ENCODE measurements around the gene PLCB4.
"Not testable (repeated sequence)": the region's sequence is repeated elsewhere in the genome, so short reads cannot be mapped to it uniquely, and the experiment has no call there.

PLCB4 gene

DNA sequence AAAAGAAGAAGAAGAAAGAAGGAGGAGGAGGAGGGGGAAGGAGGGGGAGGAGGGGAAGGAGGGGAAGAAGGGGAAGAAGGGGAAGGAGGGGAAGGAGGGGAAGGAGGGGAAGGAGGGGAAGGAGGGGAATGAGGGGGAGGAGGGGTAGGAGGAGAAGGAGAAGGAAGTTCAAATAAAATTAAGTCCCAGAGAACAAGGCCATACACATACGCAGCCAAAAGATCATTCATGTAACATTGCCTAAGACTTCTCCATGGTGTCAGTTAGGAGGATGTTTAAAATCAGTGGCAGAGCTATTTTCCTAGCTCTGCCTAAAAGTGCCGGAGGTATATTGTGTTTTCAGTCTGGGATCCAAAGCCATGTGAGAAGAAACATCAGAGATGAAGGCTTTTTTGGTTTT is 75.8 kb downstream of the PLCB4 start:
- no peak for DNase-seq

DNA sequence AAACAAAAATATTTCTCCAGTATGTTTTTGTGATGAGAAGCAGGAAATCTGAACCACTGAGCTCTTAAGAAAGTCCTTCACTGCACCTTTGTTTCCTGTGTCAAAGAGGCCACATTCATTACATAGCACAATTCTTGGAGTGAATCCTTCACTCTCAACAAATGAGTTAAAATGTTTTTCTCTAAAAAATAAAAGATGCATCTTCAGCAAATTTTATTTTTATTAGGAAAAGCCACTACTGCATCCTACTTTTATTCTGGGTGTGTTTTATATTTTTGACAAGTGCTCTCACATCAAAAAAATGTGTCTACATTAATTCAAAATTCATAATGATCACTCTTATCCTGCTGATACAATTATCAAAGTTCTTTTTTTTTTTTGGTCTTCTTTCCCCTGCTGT is 76.3 kb downstream of the PLCB4 start:
- no peak for DNase-seq

DNA sequence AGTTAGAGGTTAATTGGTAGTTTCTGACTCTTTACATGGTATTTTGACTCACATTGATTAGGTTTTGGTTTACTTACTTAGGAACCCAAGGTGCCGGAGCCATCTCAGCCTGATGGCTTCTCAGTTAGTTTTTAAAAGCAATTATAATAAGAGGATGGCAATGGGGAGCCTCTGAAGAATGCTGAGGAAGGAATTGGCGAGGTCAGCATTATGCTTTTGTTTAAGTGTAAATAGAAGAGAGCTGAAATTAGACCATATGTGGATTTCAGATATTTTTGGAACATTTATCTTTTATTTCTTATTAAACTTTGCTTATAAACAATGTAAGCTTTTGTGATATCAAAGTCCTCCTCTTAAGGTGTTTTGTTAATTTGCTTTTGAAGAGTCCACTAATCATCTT is 77.8 kb downstream of the PLCB4 start:
- no peak for DNase-seq

DNA sequence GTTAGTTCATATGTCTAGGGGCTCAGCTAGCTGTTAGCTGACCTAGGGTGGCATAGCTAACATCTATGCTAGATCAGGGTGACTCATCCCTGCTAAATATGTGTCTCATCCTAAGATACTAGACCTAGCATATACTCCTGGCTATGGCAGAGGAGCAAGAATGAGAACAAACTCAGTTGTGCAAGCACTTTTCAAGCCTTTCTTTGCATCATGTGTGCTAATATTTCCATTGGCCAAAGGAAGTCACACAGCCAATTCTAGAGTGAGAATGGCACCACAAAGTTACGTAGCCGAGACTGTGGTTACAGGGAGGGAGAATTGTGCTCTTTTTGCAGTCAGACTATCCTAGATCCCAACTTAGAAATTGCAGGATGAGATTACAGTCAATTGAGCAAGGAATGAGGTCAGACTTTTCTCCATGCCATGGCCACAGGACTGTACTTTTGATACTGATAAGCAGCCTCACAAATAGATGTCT is 78.7 kb downstream of the PLCB4 start:
- peak; percentile 45 for DNase-seq

DNA sequence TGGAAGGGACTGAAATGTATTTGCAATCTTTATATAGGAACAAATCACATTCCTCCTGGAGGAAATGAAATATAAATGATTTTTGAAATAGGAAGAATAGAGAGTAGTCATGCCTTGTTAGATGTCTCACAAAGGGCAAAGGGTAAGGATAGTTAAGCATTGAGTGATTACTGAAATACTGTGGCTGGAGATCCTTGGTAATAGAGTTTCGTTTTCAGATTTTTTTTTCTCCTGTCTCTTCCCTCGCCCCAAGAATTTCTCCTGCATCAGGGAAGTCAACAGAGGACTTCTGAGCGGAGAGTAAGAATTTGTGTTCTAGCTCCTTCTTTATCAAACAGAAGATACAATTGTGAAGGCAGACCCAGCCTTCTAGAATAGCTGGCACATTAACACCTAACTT is 79.4 kb downstream of the PLCB4 start:
- DNase-seq = no peak

DNA sequence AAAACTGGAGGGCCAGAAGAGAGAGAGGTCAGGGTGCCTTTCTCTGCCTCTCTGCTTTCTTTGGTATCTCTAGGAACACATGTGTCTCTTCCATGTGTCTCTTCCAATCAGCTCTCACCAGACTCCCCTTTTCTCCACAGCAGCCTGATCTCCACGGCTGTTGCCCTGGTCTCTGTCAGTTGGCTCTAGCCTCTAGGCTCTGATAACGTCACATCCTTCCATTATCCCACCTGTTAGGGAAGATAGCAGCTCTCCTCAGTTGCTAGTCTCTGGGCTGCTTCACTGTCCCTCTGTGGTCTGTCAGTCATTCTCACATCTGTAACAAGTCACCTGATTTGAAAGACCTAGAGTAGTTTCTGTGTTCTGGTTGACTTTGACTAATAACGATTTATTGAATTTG is 80.2 kb downstream of the PLCB4 start:
- DNase-seq = peak; percentile 85

DNA sequence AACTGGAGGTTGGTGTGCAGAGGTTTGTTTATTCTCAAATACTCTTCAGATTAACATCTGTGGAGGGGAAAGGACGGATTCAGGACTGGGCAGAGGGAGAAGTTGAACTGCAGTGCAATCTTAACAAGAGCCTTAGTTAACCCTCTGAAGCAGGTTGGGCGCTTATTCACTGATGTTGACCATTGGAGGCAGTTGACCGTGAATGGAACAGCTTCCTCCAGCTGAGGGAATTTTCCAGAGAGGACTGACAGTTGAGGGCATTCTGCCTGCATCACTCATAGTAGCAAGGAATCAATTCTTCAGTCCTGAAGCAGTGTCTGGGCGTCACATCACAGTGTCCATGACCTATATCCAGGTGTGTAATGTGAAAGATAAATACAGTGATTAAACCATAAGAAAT is 80.9 kb downstream of the PLCB4 start:
- no peak for DNase-seq

DNA sequence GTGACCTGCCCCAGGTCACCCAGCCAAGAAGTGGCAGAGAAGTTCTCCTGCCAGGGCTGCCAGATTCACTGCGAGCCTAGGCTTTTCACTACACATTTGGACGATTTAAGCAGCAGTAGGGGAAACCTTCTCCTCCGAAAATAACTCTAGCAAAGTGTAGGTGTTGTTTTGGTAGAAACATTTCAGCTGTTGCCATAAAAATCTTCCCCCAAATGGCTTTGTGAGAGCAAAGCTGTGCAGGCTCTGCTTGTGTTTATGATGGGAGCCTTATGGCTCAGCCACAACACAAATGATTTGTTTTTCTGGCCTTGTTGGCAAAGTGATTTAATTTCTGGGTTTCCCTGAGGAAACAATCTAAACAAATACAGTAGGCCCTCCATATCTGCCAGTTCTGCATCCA is 81.8 kb downstream of the PLCB4 start:
- no peak for DNase-seq

DNA sequence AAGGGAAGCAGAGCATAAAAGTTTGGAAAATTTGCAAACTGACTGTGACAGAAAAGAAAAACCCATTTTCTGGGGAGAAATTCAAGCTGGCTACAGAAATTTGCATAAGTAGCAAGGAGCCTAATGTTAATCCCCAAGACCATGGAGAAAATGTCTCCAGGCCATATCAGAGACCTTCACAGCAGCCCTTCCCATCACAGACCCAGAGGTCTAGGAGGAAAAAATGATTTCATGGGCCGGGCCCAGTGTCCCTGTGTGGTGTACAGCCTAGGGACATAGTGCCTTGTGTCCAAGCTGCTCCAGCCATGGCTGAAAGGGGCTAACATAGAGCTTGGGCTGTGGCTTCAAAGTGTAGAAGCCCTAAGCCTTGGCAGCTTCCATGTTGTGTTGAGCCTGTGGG is 83.3 kb downstream of the PLCB4 start:
- not testable (repeated sequence) for DNase-seq

DNA sequence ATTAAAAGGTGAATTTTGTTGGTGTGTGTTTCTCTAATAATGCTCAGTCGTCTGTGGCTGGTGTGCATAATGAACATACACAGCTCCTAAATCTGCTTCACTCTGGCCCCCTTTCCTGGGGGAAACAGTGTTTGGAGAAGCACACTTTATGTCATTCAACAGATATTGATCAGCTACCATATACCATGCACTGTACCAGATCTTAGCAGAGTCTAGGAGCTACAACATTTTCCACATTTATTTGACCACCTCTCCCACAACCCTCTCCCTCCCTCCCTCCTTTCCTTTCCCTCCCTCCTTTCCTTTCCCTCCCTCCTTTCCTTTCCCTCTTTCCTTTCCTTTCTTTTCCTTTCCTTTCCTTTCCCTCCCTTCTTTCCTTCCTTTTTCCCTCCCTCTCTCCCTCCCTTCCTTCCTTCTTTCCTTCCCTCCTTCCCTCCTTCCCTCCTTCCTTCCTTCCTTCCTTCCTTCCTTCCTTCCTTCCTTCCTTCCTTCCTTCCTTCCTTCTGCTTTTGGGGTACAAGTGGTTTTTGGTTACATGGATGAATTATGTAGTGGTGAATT is 85.7 kb downstream of the PLCB4 start:
- no peak for DNase-seq

DNA sequence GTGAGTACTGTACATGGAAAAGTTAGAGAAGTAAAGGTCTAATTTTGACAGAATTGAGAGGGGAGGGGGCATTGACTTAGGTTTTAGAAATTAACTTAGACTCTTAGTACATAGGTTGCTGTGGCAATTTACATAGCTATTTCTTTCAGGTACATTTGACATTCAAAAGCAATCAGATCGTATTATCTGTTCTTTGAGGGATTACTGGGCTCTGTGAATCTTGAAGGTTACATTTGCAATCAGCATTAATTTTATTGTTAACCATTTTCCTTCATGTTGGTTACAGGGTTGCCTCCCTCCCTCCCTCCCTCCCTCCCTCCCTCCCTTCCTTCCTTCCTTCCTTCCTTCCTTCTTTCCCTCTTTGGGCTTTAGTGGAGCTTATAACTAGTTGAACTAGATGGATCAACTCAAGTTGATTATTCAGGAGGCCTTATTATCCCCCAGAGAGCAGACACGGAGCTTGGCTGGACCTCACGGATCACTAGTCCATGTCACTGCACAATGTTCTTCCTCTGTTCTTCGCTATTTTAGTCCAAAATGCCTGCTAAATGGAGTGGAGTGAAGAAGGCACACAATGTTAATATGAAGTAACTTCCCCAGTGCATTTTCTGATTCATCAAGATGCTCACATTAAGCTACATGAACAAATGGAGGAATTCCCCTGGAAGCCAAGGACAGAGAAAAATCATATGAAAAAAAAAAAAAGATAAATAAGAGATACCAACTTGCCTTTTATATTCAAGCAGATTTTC is 87.8 kb downstream of the PLCB4 start:
- DNase-seq = no peak

DNA sequence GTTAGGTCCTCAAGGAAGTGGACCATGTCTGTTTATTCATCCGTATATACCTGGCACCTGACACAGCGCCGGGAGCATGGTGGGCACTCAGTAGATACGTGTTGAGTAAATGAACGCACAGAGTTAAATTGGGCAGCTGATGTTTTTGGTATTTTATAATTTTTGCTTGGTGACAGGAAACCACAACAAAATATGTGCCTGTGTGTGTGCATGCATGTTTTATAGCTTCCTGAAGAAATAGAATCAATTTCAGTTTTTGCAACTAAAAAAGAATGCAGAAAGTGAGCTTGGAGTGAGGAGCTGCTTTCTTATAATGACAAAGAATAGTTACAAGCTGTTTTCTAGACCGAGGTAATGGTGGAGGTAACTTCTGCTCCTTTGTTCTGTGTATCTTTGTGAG is 91.4 kb downstream of the PLCB4 start:
- DNase-seq = peak; percentile 49

DNA sequence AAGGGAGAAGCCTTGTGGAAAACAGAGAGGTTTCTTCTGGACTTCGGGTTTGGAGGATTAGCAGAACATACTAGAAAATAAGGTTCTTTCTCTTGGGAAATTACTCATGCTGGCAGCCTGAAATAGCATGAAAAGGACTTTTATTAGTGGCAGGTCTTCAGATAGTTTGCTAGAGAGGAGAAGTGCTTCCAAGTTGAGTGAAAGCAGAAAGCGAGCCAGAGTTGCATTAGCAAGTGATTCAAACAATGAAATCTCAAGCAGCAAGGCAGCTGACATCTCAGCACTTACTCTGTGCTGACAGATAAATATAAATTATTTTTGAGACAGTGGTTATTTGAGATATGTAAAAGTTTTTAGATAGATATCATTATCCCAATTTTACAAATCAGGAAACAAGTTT is 91.9 kb downstream of the PLCB4 start:
- peak; percentile 48 for DNase-seq

DNA sequence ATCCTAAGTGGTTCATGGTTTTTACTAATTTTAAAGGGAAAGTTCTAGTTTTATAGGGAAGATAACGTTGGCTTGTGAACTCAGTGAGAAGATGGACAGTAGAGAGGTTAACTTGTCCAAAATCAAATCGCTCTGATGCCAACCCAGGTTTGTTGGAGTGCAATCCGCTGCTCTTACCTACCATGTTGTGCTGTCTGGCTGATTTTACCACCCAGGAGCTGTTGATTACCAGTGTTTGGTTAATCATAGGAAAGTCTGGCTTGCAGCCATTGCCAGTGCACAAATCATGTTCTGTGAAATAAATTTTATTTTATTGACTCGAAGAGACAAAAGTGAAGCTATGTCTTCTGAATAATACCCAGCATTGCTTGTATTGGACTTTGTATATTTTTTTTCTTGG is 92.4 kb downstream of the PLCB4 start:
- DNase-seq = no peak

DNA sequence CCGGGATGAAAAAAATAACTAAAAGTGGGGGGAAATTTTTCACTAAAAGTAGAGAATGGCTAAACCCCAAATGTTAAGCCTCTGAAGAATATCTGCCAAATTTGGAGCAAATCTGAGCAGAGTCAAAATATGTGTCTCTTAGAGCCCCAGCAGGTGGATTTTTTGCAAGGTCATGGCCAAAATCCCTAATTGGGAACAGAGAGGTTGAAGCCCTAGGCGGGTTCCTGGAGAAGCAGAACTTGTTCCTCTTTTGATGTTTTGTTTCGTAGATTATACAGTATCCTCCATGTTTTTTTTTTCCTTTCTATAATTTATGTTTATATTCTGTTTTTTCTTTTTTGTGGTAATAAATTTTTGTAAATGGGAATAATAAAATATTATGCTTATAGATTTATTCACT is 94.4 kb downstream of the PLCB4 start:
- peak; percentile 65 for DNase-seq

DNA sequence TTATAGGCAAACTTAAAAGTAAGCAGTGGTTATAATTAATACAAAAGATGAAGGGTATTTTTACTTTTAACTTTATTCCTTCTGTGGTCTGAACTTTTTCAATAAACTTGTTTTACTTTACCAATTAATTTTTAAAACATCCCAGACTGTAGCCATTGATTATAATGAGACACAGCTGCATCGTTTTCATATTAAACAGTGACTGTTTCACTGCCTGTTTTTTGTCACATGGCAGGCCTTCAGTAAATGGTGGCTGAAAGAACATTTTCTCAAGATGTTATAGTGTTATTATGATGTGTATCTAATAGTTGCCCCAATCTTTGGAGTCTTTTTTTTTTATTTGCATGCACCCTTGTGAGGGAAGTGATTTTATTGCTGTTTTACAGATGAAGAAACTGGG is 95.1 kb downstream of the PLCB4 start:
- DNase-seq = no peak

DNA sequence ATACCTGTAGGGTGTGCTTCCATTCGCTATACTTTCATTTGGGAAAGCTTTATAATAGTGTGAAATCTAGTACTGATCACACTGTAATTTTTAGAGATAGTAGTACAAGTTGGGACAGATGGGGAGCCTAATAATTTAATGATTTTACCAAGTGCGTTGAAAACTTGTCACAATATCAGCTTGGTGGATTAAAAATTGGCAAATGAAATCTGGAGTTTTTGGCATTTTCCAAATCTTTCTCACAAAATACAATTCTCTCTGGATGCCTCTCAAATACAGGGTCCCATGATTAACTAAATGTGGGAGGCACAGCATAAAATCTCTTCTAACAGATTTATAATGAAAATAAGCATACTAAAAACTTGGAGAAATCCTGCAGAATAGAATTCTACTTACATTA is 96.4 kb downstream of the PLCB4 start:
- no peak for DNase-seq

DNA sequence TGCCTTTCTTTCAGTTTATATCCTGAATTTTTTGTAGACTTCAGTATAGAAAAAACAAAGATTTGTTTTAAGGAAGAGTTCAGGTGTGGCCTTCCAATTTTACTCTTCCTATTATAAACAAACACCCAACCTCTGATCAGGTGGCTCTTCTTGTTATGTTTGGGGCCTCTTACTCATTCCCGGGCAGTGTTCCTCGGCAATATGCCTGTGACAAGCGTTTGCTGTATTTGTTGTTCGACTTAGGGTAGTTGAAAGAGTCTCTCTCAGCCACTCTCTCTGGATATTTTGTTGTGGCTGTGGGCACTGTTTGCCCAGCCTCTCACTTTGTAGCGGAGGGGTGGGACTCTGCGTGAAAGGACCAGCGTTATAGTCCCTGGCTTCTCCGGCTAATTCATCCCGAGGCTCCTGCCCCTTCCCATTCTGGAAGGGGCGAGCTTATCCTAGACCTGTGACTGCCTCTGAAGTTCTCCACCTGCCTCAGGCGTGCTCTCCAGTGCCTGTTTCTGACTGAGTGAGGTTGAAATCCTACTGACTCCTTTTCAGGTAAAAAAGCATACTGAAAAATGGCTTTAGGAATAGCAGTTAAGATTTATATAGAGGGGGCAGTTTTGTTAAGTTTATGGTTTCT is 97.4 kb downstream of the PLCB4 start:
- no peak for DNase-seq

DNA sequence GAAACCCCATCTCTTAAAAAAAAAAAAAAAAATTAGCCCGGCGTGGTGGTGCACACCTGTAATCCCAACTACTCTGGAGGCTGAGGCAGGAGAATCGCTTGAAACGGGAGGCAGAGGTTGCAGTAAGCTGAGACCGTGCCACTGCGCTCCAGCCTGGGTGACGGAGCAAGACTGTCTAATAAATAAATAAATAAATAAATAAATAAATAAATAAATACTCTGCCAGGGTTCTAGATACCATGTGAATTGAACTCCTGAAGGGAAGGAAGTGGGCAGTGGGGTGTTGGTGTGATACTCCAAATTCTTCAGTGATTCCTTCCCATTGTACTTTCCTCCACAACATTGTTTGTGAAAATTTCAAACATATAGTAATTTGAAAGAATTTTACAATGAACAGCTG is 100.5 kb downstream of the PLCB4 start:
- DNase-seq = no peak

DNA sequence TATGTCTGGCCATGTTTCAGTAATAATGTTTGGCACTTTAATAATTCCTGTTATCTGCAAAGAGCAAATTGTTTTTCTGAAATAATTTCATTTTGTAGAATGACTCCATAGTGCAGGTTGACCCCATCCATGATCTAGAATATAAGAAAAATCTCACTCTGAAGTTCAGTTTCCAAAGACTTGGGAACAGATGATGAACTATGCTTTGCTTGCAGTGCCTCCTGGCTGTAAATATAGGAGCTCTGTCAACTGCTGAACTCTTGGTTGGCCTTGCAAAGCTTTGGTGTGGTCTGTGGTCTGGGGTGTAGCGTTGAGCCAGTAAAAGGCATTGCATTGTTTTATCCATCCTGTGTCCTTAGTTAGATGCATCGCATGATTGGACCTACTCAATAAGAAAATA is 104.0 kb downstream of the PLCB4 start:
- DNase-seq = peak; percentile 69

DNA sequence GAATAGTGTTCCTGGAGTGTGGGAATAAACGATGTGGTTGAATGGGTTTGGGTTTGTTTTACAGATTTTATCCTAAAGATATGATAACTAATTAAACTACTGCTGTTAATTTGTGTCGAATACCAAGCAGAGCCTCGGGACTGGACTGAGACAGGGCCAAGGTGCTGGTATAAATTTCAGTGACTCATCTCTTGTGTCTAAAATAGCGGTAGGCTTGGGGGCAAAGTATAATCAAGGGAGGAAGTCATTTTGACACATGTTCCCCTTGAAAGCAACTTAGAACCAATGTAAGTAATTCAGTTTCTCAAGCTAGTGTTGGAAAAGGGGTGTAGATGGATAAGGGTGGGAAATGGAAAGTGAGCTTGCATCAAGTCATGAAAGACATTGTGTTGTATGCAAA is 108.4 kb downstream of the PLCB4 start:
- DNase-seq = no peak

DNA sequence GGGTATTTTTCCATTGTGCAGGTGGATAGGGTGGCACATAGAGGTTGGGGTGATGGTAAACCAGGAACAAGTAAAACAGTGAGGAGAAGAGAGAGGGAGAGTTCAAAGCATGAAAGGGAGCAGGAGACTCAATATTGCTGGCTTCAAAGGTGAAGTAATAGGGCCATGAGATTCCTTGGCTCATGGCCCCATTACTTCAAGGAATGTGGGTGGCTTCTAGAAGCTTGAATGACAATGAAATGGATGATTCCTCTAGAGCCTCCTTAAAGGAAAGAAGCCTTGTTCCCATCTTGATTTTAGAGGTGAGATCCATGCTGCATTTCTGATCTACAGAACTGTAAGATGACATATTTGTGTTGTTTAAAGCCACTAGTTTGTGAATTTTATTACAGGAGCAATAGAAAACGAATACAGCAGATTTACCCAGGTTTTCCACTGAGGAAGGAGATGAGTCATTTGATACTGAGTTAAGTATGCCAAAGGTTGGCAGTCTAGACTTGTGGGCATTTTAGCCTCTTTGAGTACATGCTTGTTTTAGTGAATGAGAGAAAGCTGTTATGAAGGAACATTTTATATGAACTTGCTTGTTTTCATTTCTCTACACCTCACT is 110.4 kb downstream of the PLCB4 start:
- DNase-seq = no peak

DNA sequence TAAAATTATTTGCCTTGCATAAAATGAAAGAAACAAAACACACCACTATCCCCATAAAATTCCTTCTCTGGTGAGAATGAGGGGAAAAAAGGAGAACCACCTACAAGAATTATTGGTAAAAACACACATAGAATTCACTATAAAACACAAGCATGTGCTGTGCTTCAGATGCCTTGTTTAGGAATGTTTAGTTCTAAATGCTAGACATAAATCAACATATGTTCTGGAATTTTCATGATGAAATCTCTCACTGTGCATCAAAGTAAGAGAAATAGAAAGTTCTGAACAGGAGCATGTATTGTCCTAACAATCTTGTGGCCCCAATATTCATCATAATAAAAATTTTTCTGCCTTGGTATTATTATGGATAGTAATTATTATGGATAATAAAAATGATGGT is 111.0 kb downstream of the PLCB4 start:
- no peak for DNase-seq

Measured in hematopoietic multipotent progenitor cell treated with erythropoietin and hydrocortisone succinate and interleukin-3 and kit ligand, for 4 days (in vitro differentiated cells).